ENCODE data around the gene PMPCA. TPM values are rescaled to one million over a fixed set of nuclear protein-coding genes. Genes with fewer than 3 reads are reported as not detected.
"Not testable (repeated sequence)": the region's sequence is repeated elsewhere in the genome, so short reads cannot be mapped to it uniquely, and the experiment has no call there.

Gene PMPCA
- polyA plus RNA-seq, 1 donor, result 69.4 TPM

DNA sequence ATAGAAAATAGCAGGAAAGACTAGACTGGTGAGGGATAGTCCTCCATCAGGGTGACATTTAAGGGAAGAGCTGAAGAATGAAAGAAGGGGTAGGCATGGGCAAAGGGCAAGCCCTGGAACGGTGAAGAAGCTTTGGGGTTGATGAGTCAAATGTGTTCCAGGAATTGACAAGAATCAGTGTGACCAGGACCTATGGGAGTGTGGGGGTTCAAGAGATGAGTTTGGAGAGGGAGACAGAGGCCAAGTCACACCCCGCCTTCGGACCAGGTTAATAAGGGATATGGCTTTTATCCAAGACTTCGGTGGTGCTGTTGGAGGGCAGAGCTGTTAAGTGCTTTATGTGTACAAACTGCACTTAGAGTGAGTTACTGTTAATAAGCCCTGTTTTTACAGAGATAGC, 920 bp downstream of the PMPCA start:
- DNase-seq, result no peak

DNA sequence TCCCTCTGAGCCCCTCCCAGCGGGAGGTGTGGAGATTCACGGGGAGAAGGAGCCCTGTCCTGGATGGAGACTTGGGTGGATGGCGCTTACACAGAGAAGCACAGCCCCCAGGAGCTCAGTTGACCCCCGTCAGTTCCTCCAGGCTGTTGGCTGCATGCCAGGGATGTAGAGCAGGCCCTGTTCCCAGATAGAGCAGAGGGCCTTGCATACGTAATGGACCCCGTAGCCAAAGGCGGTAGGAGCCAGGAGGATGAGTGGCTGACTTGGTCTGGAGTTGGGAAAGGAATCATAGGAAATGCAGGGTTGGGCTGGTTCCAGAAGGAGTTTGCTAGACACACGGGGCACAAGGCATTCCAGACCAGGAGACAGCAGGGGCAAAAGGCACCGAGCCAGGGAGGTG, 2.5 kb downstream of the PMPCA start:
- DNase-seq, result no peak

DNA sequence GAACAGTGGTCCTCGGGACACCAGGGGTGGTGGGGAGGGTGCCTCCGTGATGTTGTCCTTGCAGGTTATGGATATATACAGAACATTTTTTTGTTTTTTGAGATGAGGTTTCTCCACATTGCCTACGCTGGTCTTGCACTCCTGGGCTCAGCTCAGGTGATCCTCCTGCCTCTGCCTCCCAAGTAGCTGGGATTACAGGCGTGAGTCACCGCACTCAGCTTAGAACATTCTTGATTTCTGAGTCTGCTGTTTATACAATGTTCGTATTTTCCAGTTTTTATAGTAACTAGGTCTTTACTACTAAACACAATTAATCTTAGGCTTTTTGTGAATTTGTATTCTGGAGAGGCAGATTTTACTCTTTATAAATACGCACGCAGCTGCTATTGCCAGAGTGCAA, 6.0 kb downstream of the PMPCA start:
- no peak for DNase-seq

DNA sequence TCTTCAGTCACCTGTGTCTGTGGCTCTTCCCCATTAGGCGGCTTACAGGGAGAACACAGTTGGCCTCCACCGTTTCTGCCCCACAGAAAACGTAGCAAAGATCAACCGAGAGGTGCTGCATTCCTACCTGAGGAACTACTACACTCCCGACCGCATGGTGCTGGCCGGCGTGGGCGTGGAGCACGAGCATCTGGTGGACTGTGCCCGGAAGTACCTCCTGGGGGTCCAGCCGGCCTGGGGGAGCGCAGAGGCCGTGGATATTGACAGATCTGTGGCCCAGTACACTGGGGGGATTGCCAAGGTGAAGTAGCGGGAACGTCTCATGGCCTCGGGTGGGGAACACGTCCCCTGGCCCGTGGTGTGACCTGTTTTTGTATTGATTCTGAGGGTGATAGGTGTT, 6.5 kb downstream of the PMPCA start:
- no peak for DNase-seq

DNA sequence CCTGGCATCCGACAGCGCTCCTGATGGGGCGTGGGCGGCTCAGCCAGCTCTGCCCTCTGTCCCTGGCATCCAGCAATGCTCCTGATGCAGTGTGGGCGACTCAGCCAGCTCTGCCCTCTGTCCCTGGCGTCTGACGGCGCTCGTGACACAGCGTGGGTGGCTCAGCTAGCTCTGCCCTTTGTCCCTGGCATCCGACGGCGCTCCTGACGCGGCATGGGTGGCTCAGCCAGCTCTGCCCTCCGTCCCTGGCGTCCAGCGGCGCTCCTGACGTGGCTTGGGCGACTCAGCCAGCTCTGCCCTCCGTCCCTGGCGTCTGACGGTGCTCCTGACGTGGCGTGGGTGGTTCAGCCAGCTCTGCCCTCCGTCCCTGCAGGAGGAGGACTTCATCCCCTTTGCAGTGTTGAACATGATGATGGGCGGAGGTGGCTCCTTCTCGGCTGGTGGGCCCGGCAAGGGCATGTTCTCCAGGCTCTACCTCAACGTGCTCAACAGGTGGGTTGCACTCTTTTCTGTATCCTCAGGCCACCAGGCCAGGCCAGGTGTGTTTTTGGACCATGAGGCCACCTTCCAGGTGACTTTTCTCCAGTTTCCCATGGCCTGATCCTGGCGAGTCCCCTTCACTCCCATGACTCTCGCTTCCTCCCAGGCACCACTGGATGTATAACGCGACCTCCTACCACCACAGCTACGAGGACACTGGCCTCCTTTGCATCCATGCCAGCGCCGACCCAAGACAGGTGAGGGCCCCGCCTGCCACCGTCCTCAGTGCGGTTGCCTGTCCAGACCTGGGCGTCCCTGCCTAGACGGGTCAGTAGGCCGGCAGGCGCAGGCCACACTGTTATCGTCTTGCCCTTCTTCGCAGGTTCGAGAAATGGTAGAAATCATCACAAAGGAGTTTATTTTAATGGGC, 8.0 kb downstream of the PMPCA start:
- no peak for DNase-seq

DNA sequence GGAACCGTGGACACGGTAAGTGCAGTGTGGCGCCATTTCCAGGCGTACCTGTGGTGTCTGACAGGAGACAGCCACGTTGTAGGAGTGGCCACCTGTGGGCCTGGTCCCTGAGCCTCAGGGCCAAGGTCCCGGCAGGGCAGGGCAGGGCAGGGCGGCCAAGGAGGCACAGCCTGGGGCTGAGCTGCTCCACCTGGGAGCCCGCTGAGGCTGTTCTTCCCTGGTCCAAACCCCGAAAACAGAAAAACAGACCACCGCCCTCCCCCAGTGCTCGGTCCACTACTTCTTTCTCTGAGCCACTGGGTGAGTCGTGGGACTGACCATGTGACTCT, 8.6 kb downstream of the PMPCA start:
- DNase-seq, result no peak

DNA sequence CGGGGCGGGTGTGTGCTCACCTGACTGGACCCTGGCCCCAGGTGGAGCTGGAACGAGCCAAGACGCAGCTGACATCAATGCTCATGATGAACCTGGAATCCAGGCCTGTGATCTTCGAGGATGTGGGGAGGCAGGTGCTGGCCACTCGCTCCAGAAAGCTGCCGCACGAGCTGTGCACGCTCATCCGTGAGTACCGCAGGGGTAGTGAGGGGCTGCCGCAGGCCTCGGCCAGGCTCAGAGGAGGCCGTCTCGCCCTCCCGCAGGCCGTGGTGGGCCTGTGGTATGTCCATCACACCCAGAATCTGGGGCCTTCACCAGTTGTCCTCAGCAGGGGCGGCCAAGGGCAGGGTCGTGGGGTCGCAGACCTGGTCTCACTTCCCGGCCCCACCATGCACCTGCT, 11.3 kb downstream of the PMPCA start:
- DNase-seq, result no peak

DNA sequence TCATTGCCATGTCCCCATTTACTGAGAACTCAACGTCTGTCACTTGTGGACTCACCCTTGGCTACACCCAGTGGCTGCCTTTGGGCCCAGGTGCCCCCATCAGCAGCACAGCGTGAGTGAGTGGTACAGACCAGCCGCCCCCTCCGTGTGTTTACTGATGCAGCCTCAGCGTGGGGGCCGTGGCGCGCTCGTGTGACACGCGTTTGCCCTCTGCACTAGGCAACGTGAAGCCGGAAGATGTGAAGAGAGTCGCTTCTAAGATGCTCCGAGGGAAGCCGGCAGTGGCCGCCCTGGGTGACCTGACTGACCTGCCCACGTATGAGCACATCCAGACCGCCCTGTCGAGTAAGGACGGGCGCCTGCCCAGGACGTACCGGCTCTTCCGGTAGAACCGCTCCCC, 12.4 kb downstream of the PMPCA start:
- DNase-seq, result no peak

DNA sequence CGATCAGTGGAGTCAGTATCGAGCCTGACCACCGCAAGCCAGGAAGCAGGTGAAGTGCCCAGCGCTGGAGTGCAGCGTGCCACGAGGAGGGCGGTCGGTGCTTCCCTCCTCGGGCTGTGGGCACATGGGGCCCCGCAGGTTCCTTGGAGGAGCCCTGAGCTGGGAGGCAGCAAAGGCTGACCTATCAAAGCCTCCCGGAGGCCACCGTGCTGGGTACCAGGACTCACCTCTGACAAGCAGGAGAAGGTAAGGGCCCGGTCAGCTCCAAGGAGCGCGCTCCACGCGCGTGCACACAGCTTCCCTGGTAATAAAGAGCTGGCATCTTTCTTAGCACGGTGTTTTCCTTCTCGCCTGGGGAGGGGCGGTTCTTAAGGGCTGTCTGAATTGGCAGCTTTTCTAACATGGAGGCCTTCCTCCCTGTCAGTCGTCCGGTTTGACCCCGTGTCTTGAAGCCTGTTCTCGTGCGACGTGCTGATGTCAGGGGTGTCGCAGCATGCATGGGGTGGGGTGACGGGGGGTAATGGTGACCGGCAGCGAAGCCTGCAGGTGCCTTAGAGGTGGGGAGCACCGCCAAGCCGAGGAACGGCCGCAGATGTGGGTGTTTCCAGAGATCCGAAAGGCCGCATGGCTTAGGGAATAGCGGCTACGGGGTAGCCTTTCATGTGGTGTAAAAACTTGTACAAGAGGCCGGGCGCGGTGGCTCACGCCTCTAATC, 13.1 kb downstream of the PMPCA start:
- DNase-seq, result no peak

DNA sequence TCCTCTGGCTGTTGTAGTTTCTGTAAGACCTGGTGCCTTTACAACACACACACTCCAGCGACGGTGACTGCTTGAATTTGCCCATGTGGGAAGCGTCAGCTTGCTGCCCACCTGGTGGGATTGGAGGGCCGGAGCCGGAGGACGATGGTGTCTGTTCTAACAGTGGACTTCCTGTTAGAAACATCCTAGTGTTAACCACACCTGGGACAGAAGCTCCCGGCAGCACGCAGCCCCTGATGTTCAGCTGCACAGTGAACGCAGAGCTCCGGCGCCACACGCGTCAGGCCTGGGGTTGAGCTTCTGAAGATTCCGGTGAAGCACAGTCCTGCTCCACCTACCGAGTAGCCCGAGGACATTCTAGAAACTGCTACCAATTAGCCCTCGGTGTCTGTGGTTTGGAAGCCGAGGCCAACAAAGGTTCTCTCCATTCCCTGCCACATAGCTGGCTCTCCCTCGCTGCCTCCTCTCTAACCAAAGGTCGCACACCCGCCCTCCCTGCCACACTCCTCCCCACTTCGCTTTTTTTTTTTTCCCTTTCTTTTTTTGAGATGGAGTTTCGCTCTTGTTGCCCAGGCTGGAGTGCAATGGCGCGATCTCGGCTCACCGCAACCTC, 14.4 kb downstream of the PMPCA start:
- no peak for DNase-seq

DNA sequence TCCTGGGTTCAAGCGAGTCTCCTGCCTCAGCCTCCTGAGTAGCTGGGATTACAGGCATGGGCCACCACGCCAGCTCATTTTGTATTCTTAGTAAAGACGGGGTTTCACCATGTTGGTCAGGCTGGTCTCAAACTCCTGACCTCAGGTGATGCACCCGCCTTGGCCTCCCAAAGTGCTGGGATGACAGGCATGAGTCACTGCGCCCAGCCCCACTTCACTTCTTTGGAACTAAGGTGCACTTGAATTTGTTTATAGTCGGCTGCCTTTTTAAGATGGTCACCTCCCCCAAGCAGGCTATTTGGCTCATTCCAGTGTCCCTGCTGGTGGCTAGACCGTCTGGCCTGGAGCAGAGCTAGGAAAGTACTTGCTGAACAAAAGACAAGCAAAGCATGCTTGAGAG, 14.9 kb downstream of the PMPCA start:
- not testable (repeated sequence) for DNase-seq

DNA sequence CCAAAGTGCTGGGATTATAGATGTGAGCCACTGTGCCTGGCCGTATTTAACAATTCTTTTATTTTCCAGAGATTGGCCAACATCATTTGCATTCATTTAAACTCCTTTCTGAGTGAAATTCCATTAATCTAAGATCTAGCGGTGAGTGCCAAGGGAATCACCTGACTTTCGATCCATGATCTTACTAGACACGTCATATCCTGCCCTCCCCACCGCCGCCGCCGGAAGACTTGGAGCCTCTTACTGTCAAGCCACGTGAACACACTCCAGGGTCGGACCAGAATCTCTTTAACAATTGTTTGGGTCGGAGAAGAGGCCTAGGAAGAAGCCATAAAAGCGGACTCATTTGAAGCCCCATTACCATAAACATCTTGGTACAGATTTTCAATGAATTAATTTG, 16.3 kb downstream of the PMPCA start:
- no peak for DNase-seq

DNA sequence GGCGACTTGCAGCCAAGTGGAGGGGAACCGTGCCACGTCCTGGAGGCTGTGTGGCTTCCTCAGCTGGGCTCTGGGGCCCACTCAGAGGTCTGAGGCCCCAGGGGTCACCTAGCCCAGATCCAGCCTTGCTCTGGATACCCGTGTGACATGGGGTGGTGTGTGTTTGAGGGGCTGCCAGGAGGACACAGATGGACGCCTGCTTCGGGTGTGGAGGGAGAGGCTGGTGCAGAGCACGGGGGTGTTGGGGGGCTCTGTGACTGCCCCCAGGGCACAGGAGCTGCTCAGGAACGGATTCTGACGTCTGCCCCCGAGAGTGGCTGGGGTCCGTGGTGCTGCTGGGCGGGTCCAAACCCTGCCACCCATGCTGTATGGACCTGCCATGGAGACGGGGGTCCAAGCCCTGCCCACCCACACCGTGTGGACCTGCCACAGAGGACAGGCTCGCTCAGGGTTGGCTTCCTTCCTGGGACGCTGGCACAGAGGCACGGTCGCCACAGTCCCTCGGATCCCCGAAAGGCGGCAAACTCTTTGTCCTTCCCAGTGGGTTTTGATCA, 18.7 kb downstream of the PMPCA start:
- no peak for DNase-seq

DNA sequence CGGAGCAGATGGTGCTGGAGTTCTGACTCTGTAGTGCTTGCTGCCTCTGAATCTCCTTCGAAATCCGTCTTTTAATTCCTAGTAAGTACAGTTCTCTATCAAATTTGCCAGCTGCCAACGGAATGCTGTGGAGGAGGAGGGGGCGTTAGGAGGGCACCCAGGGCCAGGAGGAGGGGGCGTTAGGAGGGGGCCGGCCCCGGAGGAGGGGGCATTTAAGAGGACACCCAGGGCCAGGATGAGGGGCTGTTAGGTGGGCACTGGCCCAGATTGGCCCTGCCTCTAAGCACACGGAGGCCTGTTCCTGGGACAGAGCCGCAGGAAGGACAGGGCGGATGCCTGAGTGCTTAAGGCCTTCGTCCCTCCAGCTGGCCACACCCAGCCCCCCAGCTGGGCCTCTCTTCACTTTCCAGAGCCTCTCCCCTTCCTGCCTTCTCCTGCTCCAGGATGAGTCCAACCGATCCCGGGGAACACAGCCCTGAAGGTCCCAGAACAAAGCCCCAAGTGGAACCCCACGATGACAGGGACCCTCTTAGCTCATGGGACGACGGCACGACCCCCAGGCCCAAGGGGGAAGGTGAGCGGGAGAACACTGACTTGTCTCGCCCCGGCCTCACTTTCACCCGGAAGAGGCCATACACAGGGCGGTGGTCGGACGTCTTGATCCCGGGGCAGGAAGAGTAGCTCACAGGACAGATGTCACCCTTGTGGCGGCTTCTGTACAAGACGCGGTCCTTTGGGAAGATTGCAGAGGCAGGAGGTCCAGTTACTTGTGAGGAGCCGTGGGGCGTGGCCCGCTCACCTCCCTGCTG, 19.4 kb downstream of the PMPCA start:
- no peak for DNase-seq

DNA sequence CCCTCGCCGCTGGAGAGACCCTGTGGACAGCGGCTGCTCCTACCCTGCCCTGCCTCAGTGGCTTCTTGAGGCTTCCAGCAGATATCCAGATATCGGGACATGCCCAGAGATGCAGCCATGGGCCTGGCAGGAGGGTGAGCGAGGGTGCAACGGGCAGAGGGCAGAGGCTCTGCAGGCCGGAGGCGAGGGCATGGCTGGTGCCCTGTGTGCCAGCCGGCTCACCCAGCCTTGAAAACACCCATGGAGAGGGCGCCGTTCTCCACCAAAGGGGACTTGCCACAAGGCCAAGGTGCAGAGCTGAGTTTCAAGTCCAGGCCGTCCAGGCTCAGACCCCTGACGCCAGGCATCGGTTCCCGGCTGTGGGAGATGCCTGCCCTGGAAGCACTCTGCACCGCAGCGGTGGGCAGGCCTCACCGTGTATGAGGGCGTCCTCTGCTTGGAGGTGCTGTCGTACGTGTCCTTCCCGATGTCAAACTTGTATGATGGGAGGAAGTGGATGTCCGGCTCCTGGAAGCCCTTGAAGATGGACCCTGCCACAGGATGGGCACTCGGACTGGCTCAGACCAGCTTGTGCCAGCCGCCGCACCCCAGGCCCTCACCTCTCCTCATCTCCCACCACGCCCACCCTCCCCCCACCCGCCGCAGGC, 20.3 kb downstream of the PMPCA start:
- no peak for DNase-seq

DNA sequence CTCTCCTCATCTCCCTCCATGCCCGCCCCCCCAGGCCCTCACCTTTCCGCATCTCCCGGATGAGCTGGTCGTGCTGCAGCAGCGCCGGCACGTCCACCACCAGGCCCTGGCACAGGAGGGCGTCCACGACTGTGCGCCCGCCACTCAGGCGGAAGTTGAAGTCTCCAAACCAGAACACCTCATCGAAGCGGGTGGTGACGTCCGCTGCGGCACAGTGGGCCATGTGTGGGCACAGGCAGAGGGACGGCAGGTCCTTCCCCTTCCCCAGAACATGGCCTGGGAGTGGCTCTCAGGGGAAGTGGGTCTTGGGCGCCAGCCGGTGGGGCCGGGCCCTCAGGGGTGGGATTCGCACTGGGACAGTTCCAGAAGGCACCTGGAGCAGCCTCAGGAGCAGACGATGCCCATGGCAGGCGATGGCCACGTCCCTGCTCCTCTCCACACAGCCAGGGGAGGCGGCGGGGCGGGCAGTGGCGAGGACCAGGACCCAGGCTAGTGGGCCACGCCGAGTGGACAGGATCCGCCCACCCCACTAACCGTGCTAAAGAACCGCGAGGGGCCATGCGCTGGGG, 21.4 kb downstream of the PMPCA start:
- DNase-seq, result no peak

DNA sequence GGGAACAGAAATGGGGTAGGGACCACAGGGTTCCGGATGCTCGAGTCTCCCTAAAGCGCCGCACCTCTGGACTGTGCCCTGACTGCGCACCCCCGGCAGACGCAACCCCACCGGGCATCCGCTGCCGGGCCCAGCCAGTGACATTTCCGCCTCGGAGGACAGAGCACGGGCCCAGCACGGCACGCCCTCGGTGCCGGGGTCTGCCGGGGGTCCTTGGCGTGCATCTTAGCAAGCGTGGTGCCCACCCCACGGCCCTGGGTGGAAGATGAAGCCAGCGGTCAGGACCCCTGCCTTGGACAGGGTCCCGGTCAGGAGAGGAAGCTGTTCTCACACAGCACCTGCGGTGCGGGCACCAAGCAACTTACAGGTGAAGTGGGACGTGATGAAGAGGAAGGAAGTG, 22.1 kb downstream of the PMPCA start:
- no peak for DNase-seq

DNA sequence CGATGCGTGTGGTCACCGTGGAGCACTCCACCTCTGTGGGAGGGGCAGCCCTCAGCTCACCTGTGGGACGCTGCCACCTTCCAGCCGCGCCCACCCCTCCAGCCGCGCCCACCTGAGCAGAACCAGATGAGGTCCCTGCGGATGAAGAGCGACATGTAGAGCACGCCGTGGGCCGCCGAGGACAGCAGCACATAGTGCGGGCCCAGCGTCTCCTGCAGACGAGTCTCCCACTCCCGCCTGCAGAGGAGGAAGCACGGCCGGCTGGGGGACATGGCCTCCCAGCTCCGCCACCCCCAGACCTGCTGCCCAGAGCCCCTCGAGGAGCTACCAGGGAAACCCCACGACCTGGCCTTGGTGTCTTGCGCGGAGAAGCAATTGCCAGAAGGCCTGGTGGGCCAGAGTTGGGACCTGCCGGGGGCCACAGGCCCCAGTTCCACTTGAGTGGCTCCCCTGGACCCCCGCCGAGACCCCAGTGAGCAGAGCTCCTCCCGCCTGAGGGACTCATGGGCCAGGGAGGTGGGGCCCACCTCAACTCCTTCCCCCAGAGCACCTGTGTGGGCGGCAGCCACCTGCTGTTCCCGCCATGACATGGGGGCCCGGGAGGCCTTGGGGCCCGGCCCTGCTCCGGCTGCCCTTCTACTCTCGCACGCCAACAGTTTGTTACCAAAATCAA, 22.7 kb downstream of the PMPCA start:
- no peak for DNase-seq

DNA sequence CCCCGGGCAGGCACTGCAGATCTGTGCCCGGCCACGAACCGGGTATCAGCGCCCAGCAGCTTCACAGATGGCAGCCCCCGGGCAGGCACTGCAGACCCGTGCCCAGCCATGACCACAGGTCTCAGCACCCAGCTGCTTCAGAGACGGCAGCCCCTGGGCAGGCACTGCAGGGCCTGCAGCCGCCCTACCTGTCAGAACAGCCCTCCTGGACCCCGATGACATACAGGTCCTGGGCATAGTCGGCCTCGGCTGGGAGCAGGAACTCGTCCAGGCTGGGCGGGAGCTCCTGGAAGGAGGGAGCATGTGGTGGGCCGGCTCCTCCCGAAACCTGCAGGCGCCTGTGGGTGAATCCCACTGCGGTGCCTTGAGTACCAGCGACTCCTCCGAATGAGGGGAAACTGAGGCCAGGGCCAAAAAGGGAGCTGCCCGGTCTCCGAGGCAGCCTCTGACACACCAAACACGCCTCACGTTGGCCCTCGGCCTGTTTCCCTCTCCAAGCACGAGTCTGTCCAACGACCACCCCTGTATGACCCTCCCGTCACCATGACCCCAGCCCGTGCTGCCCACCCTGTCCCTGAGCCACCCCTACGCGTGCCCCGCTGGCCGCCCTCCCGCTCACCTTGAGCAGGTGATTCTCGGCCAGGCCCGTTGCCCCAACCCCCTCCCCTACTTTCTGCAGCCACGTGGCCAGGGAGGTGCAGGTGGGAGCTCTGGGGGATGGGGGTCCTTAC, 23.6 kb downstream of the PMPCA start:
- DNase-seq, result no peak

DNA sequence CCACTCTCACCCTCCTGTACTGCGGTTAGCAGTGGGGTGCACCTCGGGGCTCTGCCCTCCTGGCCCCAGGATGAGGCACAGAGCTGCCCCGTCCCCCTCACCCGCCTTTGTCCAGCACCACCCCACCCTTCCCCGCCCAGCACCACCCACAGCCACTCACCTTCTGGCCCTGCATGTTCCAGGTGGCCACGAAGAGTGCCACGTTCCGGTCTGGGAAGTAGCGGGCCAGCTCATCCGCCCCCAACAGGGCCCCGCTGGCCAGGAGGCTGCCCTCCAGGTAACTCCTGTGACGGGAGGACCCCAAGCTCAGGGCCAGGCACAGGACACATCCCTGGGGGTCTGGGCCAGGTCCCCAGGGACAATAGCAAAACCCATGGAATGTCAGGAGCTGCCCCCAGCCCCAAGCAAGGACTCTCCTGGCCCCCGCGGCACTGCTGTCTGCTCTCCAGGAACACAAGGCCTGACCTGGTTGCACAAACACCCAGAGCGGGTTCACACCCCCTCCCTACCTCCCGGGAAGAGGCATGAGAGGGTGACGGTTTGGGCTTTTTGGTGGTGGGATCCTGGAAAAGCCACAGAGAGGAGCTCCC, 24.2 kb downstream of the PMPCA start:
- no peak for DNase-seq

All from left kidney (tissue), 2 donors.